NCI-H2107 (cell line): ENCODE results near the gene ABCA9.
"Not testable (repeated sequence)": the region's sequence is repeated elsewhere in the genome, so short reads cannot be mapped to it uniquely, and the experiment has no call there.

Experiments
- DNase-seq: peaks from one replicate; lab custom pipeline; 2025; lab: John Stamatoyannopoulos, UW

The ABCA9 gene

GRCh38 chr17:68954146-68954896 lies 106.4 kb downstream of the ABCA9 start:
- DNase-seq: no peak

- DNase-seq: no peak
Observed at GRCh38 chr17:68953340-68953997, 107.3 kb downstream of the ABCA9 start.

GRCh38 chr17:68950725-68951124 lies 110.0 kb downstream of the ABCA9 start:
- no peak for DNase-seq

- DNase-seq: not testable (repeated sequence)
Observed at GRCh38 chr17:68947868-68948267, 112.9 kb downstream of the ABCA9 start.

GRCh38 chr17:68944435-68945035 lies 116.2 kb downstream of the ABCA9 start:
- DNase-seq: no peak

- not testable (repeated sequence) for DNase-seq
Observed at GRCh38 chr17:68943812-68944182, 116.9 kb downstream of the ABCA9 start.

GRCh38 chr17:68943123-68943811 lies 117.5 kb downstream of the ABCA9 start:
- no peak for DNase-seq

GRCh38 chr17:68942389-68942788 lies 118.3 kb downstream of the ABCA9 start:
- DNase-seq: no peak

- DNase-seq: no peak
Observed at GRCh38 chr17:68941761-68942160, 119.0 kb downstream of the ABCA9 start.

- DNase-seq: no peak
Observed at GRCh38 chr17:68939195-68939594, 121.5 kb downstream of the ABCA9 start.

GRCh38 chr17:68937890-68938514 lies 122.7 kb downstream of the ABCA9 start:
- DNase-seq: no peak

- DNase-seq: no peak
Observed at GRCh38 chr17:68927516-68927915, 133.2 kb downstream of the ABCA9 start.

GRCh38 chr17:68924793-68925720 lies 135.7 kb downstream of the ABCA9 start:
- DNase-seq: no peak
